HCT116 (cell line): ENCODE data around the gene OVOL1. TPM values are rescaled to one million over a fixed set of nuclear protein-coding genes. Genes with fewer than 3 reads are reported as not detected.

ENCODE experiments used
- ATAC-seq: fragments of 200-7000 bp; cut with Tn5 transposase; 2 replicates; pipeline ENCODE4 v1.9.1; 2020; ENCODE audit warnings: mild to moderate bottlenecking, moderate library complexity
- BruUV-seq: library from RNA; stranded (reverse); fragments of 400-500 nt; replicated peaks from 2 replicates; lab custom pipeline; 2021; lab: Mats Ljungman, UMichigan
- CTCF ChIA-PET: fragments of 300-600 bp; sonication (Branson Sonifier 250); formaldehyde crosslinking; loops from one replicate; lab custom pipeline; 2021; ENCODE audit warnings: antibody characterized with exemption; lab: Charles Lee
- POLR2A ChIA-PET: fragments of 300-600, 350-600 bp; sonication (Branson Sonifier 250); formaldehyde crosslinking; loops from one replicate; lab custom pipeline; 2021; ENCODE audit warnings: antibody characterized with exemption; lab: Charles Lee
- RAD21 ChIA-PET, 2 experiments: fragments of 300-600 bp; sonication (Branson Sonifier 250); formaldehyde crosslinking; loops; one replicate each; lab custom pipeline; 2023; ENCODE audit warnings: low total read pairs in 2 of 2; ENCODE audit not compliant: uncharacterized antibody in 2 of 2, unreplicated experiment in 2 of 2, low non-redundant PET in 1 of 2; lab: Charles Lee
- DNase-seq: peaks from one replicate; pipeline ENCODE4 v3.0.0-alpha.2; 2010; ENCODE audit warnings: low read depth, low spot score
- H2AFZ ChIP-seq: fragments of 200-600 bp; shearing (Covaris generic), sonication (generic); 2 replicates; pipeline ENCODE4 v1.6.1; 2017; ENCODE audit warnings: low read depth, mixed run types, mixed read lengths, antibody characterized with exemption, low read length; ENCODE audit not compliant: poor library complexity, severe bottlenecking
- H3K27ac ChIP-seq: 2 replicates; pipeline ENCODE4 v1.5.1; 2012; ENCODE audit warnings: low read depth, low read length
- H3K27me3 ChIP-seq: fragments of 200-600 bp; sonication (generic); 2 replicates; pipeline ENCODE4 v1.6.1; 2016; ENCODE audit warnings: mixed run types, low read length, mixed read lengths; ENCODE audit not compliant: insufficient read depth
- H3K36me3 ChIP-seq, 2 experiments: fragments of 200-500 bp in 1 of 2; fragments of 200-600 bp in 1 of 2; sonication (Bioruptor generic) in 1 of 2; sonication (generic) in 1 of 2; 2 replicates each; pipeline versions ENCODE4 v1.5.1 to v1.6.1; 2014 to 2016; ENCODE audit warnings: low read length in 2 of 2, inconsistent platforms in 1 of 2, mixed read lengths in 1 of 2, mixed run types in 1 of 2; ENCODE audit not compliant: insufficient read depth in 2 of 2, control insufficient read depth in 1 of 2
- H3K4me1 ChIP-seq, 2 experiments: fragments of 200-600 bp in 1 of 2; sonication (generic) in 1 of 2; 2 replicates each; pipeline versions ENCODE4 v1.5.1 to v1.6.1; 2012 to 2017; ENCODE audit warnings: low read length in 2 of 2, inconsistent platforms in 1 of 2, mild to moderate bottlenecking in 1 of 2, mixed read lengths in 1 of 2, mixed run types in 1 of 2, moderate library complexity in 1 of 2; ENCODE audit not compliant: insufficient read depth in 2 of 2, control insufficient read depth in 1 of 2
- H3K4me2 ChIP-seq: fragments of 200-600 bp; sonication (generic); 2 replicates; pipeline ENCODE4 v1.6.1; 2017; ENCODE audit warnings: mixed run types, low read length, mixed read lengths
- H3K4me3 ChIP-seq, 2 experiments: fragments of 200-600 bp in 1 of 2; sonication (generic) in 1 of 2; replicated peaks in 1 of 2; 2 replicates each; pipeline ENCODE4 v1.5.1; 2011 to 2016; ENCODE audit warnings: low read length in 2 of 2, control low read depth in 1 of 2, low read depth in 1 of 2, mild to moderate bottlenecking in 1 of 2, mixed read lengths in 1 of 2, mixed run types in 1 of 2
- H3K79me2 ChIP-seq: fragments of 200-600 bp; sonication (generic); 2 replicates; pipeline ENCODE4 v1.6.1; 2017; ENCODE audit warnings: mild to moderate bottlenecking, mixed run types, low read length, moderate library complexity, mixed read lengths; ENCODE audit not compliant: insufficient read depth
- H3K9ac ChIP-seq: fragments of 200-600 bp; sonication (generic); 2 replicates; pipeline ENCODE4 v1.6.1; 2016; ENCODE audit warnings: low read length, mixed read lengths
- H3K9me2 ChIP-seq: fragments of 200-600 bp; sonication (generic), shearing (Covaris generic); 2 replicates; pipeline ENCODE4 v1.6.1; 2017; ENCODE audit warnings: mixed run types, mild to moderate bottlenecking, moderate library complexity; ENCODE audit not compliant: insufficient read depth
- H3K9me3 ChIP-seq, 2 experiments: fragments of 200-500 bp in 1 of 2; fragments of 200-600 bp in 1 of 2; sonication (Bioruptor generic) in 1 of 2; sonication (generic) in 1 of 2; 2 replicates each; pipeline ENCODE4 v1.6.1; 2014 to 2017; ENCODE audit warnings: low read length in 2 of 2, mixed read lengths in 2 of 2, inconsistent platforms in 1 of 2, low read depth in 1 of 2, mild to moderate bottlenecking in 1 of 2, mixed run types in 1 of 2, moderate library complexity in 1 of 2; ENCODE audit not compliant: control insufficient read depth in 1 of 2, insufficient read depth in 1 of 2
- H4K20me1 ChIP-seq: fragments of 200-600 bp; sonication (generic), shearing (Covaris generic); 2 replicates; pipeline ENCODE4 v1.6.1; 2017; ENCODE audit warnings: mixed run types, mild to moderate bottlenecking, moderate library complexity; ENCODE audit not compliant: insufficient read depth
- EGR1 ChIP-seq: IDR thresholded peaks from 2 replicates; pipeline ENCODE4 v1.6.1; 2012; ENCODE audit warnings: low read depth
- ELF1 ChIP-seq: IDR thresholded peaks from 2 replicates; pipeline ENCODE4 v1.6.1; 2012; ENCODE audit warnings: low read depth, borderline replicate concordance
- EZH2phosphoT487 ChIP-seq: fragments of 200-600 bp; IDR thresholded peaks from 2 replicates; pipeline ENCODE4 v1.6.1; 2018; ENCODE audit warnings: antibody characterized with exemption, borderline replicate concordance
- FOSL1 ChIP-seq: IDR thresholded peaks from 2 replicates; pipeline ENCODE4 v1.6.1; 2012; ENCODE audit warnings: low read depth
- JUND ChIP-seq: IDR thresholded peaks from 2 replicates; pipeline ENCODE4 v1.6.1; 2012
- POLR2AphosphoS5 ChIP-seq: IDR thresholded peaks from 2 replicates; pipeline ENCODE4 v1.6.1; 2011; ENCODE audit warnings: mild to moderate bottlenecking, low read depth, low read length, moderate library complexity
- REST ChIP-seq: IDR thresholded peaks from 2 replicates; pipeline ENCODE4 v1.6.1; 2012; ENCODE audit warnings: low read depth
- SRF ChIP-seq: IDR thresholded peaks from 2 replicates; pipeline ENCODE4 v1.6.1; 2012; ENCODE audit warnings: low read depth
- TCF7L2 ChIP-seq: IDR thresholded peaks from 2 replicates; pipeline ENCODE4 v1.7.0; 2011; ENCODE audit warnings: borderline replicate concordance, inconsistent platforms; ENCODE audit not compliant: insufficient read depth, insufficient read length; ENCODE audit errors: extremely low read depth
- YY1 ChIP-seq: IDR thresholded peaks from 2 replicates; pipeline ENCODE4 v1.6.1; 2011; ENCODE audit warnings: low read length, low read depth, moderate library complexity, mild to moderate bottlenecking; ENCODE audit not compliant: insufficient replicate concordance; ENCODE audit errors: extremely low read depth
- ZBTB33 ChIP-seq: IDR thresholded peaks from 2 replicates; pipeline ENCODE4 v1.6.1; 2011; ENCODE audit warnings: mild to moderate bottlenecking, low read length, moderate library complexity; ENCODE audit not compliant: insufficient replicate concordance; ENCODE audit errors: extremely low read depth
- ZFX ChIP-seq: fragments of 450-650 bp; IDR thresholded peaks from 2 replicates; pipeline ENCODE4 v1.6.1; 2017
- ZNF274 ChIP-seq: fragments of 200-500 bp; sonication (Bioruptor generic); IDR thresholded peaks from 2 replicates; pipeline ENCODE4 v1.6.1; 2014; ENCODE audit warnings: mild to moderate bottlenecking, low read depth, low read length, inconsistent platforms
- intact Hi-C: fragments of 100-400 bp; cut with micrococcal nuclease; formaldehyde crosslinking; loops from 2 replicates; pipeline ENCODE4 v1.10.0; 2022
- total RNA-seq: library from RNA; stranded (reverse); gene quantifications from one replicate; pipeline ENCODE4 v1.2.1, GENCODE V29; 2021; ENCODE audit not compliant: unreplicated experiment

Gene OVOL1
- total RNA-seq, 1 experiment from 2014 or later: 14.7 TPM

GRCh38 chr11:65817835-65818680 is 31.2 kb downstream of the OVOL1 start (continued):
- TF ChIP-seq ZNF274: no peak
- TF ChIP-seq FOSL1: no peak
- TF ChIP-seq SRF: no peak
- TF ChIP-seq ELF1: no peak
- TF ChIP-seq ZBTB33: no peak
- no peak; the same call in 1 of the 2 replicates for TF ChIP-seq ZFX
- TF ChIP-seq, all 23 proteins: peak for 7

GRCh38 chr11:65821107-65821506 is 34.2 kb downstream of the OVOL1 start:
- H3K9me2 ChIP-seq: no peaks in the 10 kb centered on the region
- H3K36me3 ChIP-seq: no peaks in the 10 kb centered on the region
- DNase-seq: no peak
- H2AFZ ChIP-seq: no peak overlapping the region
- ChIA-PET CTCF (interaction anchor here (1.1 kb wide), 1 partner anchor 110 kb away, joined by 4 read pairs; no protein-coding TSS in a partner anchor), POLR2A (no interaction called here), RAD21 (no interaction called here)
- H3K27me3 ChIP-seq: no peaks in the 10 kb centered on the region
- H3K4me1 ChIP-seq: peaks cover 0 to 12% of the 10 kb centered on the region in 2 experiments; a peak in 2 of 4 replicates
- no peak for ATAC-seq
- H3K9me3 ChIP-seq: no peaks in the 10 kb centered on the region
- H4K20me1 ChIP-seq: no peaks in the 10 kb centered on the region
- no TSS peak for BruUV-seq
- intact Hi-C loops: no loop called here
- no peak overlapping the region for H3K4me2 ChIP-seq
- H3K4me3 ChIP-seq: no peak overlapping the region
- no peak for TF ChIP-seq EZH2phosphoT487
- TF ChIP-seq TCF7L2: no peak
- no peak for TF ChIP-seq EGR1
- TF ChIP-seq JUND: no peak
- TF ChIP-seq YY1: no peak
- no peak for TF ChIP-seq POLR2AphosphoS5
- no peak for TF ChIP-seq REST
- no peak overlapping the region for H3K27ac ChIP-seq
- no peaks in the 10 kb centered on the region for H3K79me2 ChIP-seq
- no peak overlapping the region for H3K9ac ChIP-seq
